ENCODE results near the gene DDX59. TPM values are rescaled to one million over a fixed set of nuclear protein-coding genes. Genes with fewer than 3 reads are reported as not detected.

DDX59 gene
- polyA plus RNA-seq, 3 donors from 2014 or later, result 18.3 to 29.1 (median 21.0) TPM

DNA sequence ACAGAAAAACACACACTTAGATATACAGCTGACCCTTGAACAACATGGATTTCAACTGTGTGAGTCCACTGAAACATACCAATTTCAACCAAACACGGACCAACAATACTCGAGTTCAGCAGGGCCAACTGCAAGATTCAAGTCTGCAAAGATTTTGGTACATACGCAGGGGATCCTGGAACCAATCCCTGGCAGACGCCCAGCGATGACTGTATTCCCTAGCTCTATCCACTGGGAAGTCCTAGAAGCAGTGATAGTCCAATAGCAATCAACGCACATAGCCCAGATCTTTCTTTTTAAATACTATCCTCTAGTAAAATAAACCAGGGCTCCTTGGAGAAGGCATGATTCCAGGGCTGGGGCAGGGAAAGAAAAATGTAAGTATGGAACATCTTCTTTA, 9.0 kb downstream of the DDX59 start:
- H3K36me3 Mint-ChIP-seq, result peaks cover 29 to 58% (median 35%) of the 10 kb centered on the region in 3 donors
- peaks cover 31 to 52% of the 10 kb centered on the region in 2 donors for H3K4me1 Mint-ChIP-seq
- H3K9me3 Mint-ChIP-seq, result no peaks in the 10 kb centered on the region
- no peak overlapping the region for H3K4me3 Mint-ChIP-seq
- H3K27me3 Mint-ChIP-seq (ENCODE audit: low read depth in 3 of 3), result no peaks in the 10 kb centered on the region
- no peak for DNase-seq
- no peak overlapping the region for H3K27ac Mint-ChIP-seq

GRCh38 chr1:200659269-200659668, 10.4 kb downstream of the DDX59 start:
- H3K27ac Mint-ChIP-seq, result no peak overlapping the region
- no peaks in the 10 kb centered on the region for H3K9me3 Mint-ChIP-seq
- no peak for DNase-seq
- no peaks in the 10 kb centered on the region for H3K27me3 Mint-ChIP-seq (ENCODE audit: low read depth in 3 of 3)
- H3K4me1 Mint-ChIP-seq, result peaks cover 21 to 49% of the 10 kb centered on the region in 2 donors
- H3K36me3 Mint-ChIP-seq, result peaks cover 34 to 58% (median 44%) of the 10 kb centered on the region in 3 donors
- H3K4me3 Mint-ChIP-seq, result no peak overlapping the region

DNA sequence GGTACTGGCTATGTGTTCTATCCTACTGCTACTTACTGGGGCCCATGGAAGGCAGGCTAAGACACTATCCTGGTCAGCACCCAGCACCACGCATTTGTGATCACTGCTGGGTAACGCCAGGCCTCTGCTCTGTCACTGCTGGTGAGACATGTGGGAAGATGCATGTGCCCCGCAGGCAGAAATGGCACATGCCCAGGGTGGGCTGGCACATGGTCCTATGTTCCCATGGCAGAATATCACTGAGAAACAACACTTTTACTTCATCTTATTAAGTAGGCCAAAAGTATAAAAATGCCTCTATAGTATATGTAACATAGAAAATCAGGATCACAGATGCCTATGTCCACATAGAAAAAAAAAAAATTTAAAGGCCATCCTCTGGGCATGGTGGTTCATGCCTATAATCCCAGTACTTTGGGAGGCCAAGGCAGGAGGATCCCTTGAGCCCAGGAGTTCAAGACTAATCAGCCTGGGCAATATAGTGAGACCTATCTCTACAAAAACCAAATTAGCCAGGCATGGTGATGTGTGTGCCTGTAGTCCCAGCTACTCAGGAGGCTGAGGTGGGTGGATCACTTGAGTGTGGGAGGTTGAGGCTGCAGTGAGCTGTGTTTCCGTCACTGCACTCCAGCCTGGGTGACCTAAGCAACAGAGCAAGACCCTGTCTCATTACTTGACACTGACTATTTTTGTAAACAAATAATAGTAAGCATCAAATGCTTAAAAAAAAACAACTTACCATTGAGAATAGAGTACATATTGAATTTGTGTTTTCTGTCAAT, 11.5 kb downstream of the DDX59 start:
- DNase-seq, result no peak
- no peak overlapping the region for H3K4me3 Mint-ChIP-seq
- H3K36me3 Mint-ChIP-seq, result peaks cover 41 to 57% (median 46%) of the 10 kb centered on the region in 3 donors
- H3K9me3 Mint-ChIP-seq, result no peaks in the 10 kb centered on the region
- no peak overlapping the region for H3K27ac Mint-ChIP-seq
- H3K27me3 Mint-ChIP-seq (ENCODE audit: low read depth in 3 of 3), result no peaks in the 10 kb centered on the region
- H3K4me1 Mint-ChIP-seq, result peaks cover 20 to 46% of the 10 kb centered on the region in 2 donors

GRCh38 chr1:200654660-200655059, 15.0 kb downstream of the DDX59 start:
- peaks cover 10 to 28% of the 10 kb centered on the region in 2 donors for H3K4me1 Mint-ChIP-seq
- H3K27ac Mint-ChIP-seq, result peak overlapping the region in 2 of 6 donors; percentile 45 to 71
- peaks cover 0 to 3% (median 0%) of the 10 kb centered on the region in 3 donors for H3K27me3 Mint-ChIP-seq (ENCODE audit: low read depth in 3 of 3)
- H3K9me3 Mint-ChIP-seq, result no peaks in the 10 kb centered on the region
- DNase-seq, result no peak
- peaks cover 36 to 44% (median 40%) of the 10 kb centered on the region in 3 donors for H3K36me3 Mint-ChIP-seq
- no peak overlapping the region for H3K4me3 Mint-ChIP-seq

GRCh38 chr1:200653022-200653462, 16.7 kb downstream of the DDX59 start:
- DNase-seq, result no peak
- no peaks in the 10 kb centered on the region for H3K9me3 Mint-ChIP-seq
- peak overlapping the region; percentile 4 to 57 (median 35) for H3K27ac Mint-ChIP-seq
- peaks cover 10 to 24% of the 10 kb centered on the region in 2 donors for H3K4me1 Mint-ChIP-seq
- peaks cover 0 to 3% (median 0%) of the 10 kb centered on the region in 3 donors for H3K27me3 Mint-ChIP-seq (ENCODE audit: low read depth in 3 of 3)
- no peak overlapping the region for H3K4me3 Mint-ChIP-seq
- H3K36me3 Mint-ChIP-seq, result peaks cover 38 to 44% (median 43%) of the 10 kb centered on the region in 3 donors

DNA sequence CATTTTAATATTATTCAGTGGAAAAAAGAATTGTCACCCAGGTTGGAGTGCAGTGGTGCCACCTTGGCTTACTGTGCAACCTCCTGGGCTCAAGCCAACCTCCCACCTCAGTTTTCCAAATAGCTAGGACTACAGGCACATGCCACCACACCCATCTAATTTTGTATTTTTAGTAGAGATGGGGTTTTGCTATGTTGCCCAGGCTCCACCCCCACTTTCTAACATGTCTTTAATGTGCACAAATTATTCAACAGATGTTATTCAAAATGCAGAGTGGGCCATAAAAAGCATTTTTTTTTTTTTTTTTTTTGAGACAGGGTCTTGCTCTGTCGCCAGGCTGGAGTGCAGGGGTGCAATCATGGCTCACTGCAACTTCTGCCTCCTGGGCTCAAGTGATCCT, 17.3 kb downstream of the DDX59 start:
- Mint-ChIP-seq H3K4me1 (peaks cover 10 to 24% of the 10 kb centered on the region in 2 donors), H3K4me3 (no peak overlapping the region), H3K27me3 (ENCODE audit: low read depth in 3 of 3) (peaks cover 0 to 3% (median 0%) of the 10 kb centered on the region in 3 donors), H3K27ac (no peak overlapping the region), H3K9me3 (no peaks in the 10 kb centered on the region), H3K36me3 (peaks cover 35 to 42% (median 40%) of the 10 kb centered on the region in 3 donors)
- DNase-seq, result no peak

GRCh38 chr1:200646515-200646914, 23.2 kb downstream of the DDX59 start:
- peaks cover 20 to 44% (median 24%) of the 10 kb centered on the region in 3 donors for H3K36me3 Mint-ChIP-seq

DNA sequence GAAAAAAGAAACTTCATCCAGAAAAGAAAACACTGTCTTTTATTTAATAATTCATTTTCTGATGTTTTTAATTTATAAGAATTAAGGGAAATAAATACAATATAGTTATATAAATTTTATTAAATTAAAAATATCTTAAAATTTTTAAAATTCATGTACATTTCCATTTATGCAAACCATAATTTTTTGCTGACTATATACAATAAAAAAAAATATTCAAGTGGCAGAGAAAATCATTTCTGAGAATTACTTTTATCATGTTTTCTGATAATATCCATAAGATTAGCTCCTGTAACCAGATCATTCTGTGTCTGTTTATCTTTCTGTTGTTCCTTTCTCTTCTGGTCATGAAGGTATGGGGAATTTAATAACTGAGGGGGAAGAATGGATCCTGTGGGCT, 25.7 kb downstream of the DDX59 start:
- Mint-ChIP-seq H3K27ac (peak overlapping the region in 1 of 6 donors; percentile 11), H3K9me3 (no peaks in the 10 kb centered on the region), H3K27me3 (ENCODE audit: low read depth in 3 of 3) (peaks cover 0 to 2% (median 0%) of the 10 kb centered on the region in 3 donors), H3K4me1 (no peaks in the 10 kb centered on the region), H3K36me3 (peaks cover 19 to 48% (median 24%) of the 10 kb centered on the region in 3 donors), H3K4me3 (no peak overlapping the region)
- DNase-seq, result no peak

More at GRCh38 chr1:200646515-200646914, 23.2 kb downstream of the DDX59 start:
- no peaks in the 10 kb centered on the region for H3K4me1 Mint-ChIP-seq
- no peak overlapping the region for H3K27ac Mint-ChIP-seq
- DNase-seq, result no peak
- peaks cover 0 to 2% (median 0%) of the 10 kb centered on the region in 3 donors for H3K27me3 Mint-ChIP-seq (ENCODE audit: low read depth in 3 of 3)
- no peaks in the 10 kb centered on the region for H3K9me3 Mint-ChIP-seq
- no peak overlapping the region for H3K4me3 Mint-ChIP-seq

DNA sequence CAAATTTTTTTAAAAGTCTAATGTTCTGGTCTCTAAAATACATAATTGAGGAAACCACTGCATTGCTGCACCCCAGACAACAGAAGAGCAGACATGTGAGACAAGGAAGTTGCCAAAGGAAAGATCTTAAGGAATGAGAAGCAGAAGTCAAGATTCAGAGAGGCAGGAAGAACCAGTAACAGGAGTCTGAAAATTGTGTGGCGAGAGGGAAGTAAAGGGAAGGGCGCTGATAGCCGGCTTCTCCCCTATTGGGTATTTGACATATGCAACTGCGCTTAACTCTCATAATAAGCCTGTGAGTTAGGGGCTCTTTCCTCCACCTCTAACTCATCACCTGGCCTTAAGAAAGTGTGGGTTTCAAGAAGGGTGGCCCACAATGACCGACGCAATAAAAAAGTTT, 27.2 kb downstream of the DDX59 start:
- Mint-ChIP-seq H3K27me3 (ENCODE audit: low read depth in 3 of 3) (peaks cover 0 to 2% (median 0%) of the 10 kb centered on the region in 3 donors), H3K9me3 (no peaks in the 10 kb centered on the region), H3K36me3 (peaks cover 13 to 40% (median 24%) of the 10 kb centered on the region in 3 donors), H3K27ac (peak overlapping the region in 1 of 6 donors; percentile 13), H3K4me3 (no peak overlapping the region), H3K4me1 (no peaks in the 10 kb centered on the region)
- no peak for DNase-seq

GRCh38 chr1:200640963-200641401, 28.7 kb downstream of the DDX59 start:
- Mint-ChIP-seq H3K4me1 (no peaks in the 10 kb centered on the region), H3K9me3 (no peaks in the 10 kb centered on the region), H3K36me3 (peaks cover 3 to 31% (median 19%) of the 10 kb centered on the region in 3 donors), H3K27me3 (ENCODE audit: low read depth in 3 of 3) (no peaks in the 10 kb centered on the region), H3K27ac (peak overlapping the region in 1 of 6 donors; percentile 16), H3K4me3 (no peak overlapping the region)
- no peak for DNase-seq

DNA sequence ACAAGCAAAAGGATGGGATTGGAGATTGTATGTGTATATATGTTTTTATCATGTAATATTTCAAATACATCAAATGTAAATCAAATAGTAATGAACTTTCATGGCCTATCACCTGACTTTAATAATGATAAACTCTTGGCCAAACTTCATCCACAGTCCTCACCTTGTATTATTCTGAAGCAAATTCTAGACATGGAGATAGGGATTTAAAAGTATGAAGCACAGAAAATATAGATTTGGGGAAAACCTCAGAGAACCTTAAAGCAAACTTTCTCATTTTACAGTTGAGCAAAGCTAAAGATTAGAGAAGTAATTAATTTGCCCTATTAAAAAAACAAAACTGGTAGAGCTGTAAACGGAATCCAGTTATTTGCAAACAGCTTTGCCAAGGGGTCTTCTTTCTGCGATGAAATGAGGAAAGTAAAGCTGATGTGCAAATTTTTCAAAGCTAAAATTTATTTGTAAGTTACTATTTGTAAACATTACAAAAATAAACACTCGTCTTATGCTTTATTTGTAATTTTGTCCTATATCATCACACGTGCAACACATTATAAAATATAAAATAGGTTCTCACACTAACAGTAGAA, 29.2 kb downstream of the DDX59 start:
- H3K27ac Mint-ChIP-seq, result no peak overlapping the region
- DNase-seq, result no peak
- no peak overlapping the region for H3K4me3 Mint-ChIP-seq
- H3K36me3 Mint-ChIP-seq, result peaks cover 3 to 26% (median 19%) of the 10 kb centered on the region in 3 donors
- H3K27me3 Mint-ChIP-seq (ENCODE audit: low read depth in 3 of 3), result no peaks in the 10 kb centered on the region
- H3K9me3 Mint-ChIP-seq, result no peaks in the 10 kb centered on the region
- no peaks in the 10 kb centered on the region for H3K4me1 Mint-ChIP-seq

- H3K9me3 Mint-ChIP-seq, result no peaks in the 10 kb centered on the region
- H3K27ac Mint-ChIP-seq, result no peak overlapping the region
- H3K4me1 Mint-ChIP-seq, result no peaks in the 10 kb centered on the region
- peaks cover 3 to 17% (median 15%) of the 10 kb centered on the region in 3 donors for H3K36me3 Mint-ChIP-seq
- no peaks in the 10 kb centered on the region for H3K27me3 Mint-ChIP-seq (ENCODE audit: low read depth in 3 of 3)
- DNase-seq, result no peak
- no peak overlapping the region for H3K4me3 Mint-ChIP-seq
Measured at GRCh38 chr1:200638073-200638472, 31.6 kb downstream of the DDX59 start.

GRCh38 chr1:200636681-200637080, 33.0 kb downstream of the DDX59 start:
- Mint-ChIP-seq H3K36me3 (peaks cover 3 to 11% (median 8%) of the 10 kb centered on the region in 3 donors), H3K4me3 (no peak overlapping the region), H3K4me1 (no peaks in the 10 kb centered on the region), H3K9me3 (no peaks in the 10 kb centered on the region), H3K27me3 (ENCODE audit: low read depth in 3 of 3) (no peaks in the 10 kb centered on the region), H3K27ac (no peak overlapping the region)
- no peak for DNase-seq
